Cardiac ventricle fibroblast (primary cell): Measurements from ENCODE around the gene CWC25. TPM values are rescaled to one million over a fixed set of nuclear protein-coding genes. Genes with fewer than 3 reads are reported as not detected.

Source experiments
- total RNA-seq: library from RNA; depleted of rRNA; stranded (reverse); fragments of >200 nt; gene quantifications from 2 replicates; pipeline ENCODE4 v1.2.3, GENCODE V29; 2015

The CWC25 gene
- total RNA-seq, result 7.5 and 7.6 TPM in 2 replicates

DNA sequence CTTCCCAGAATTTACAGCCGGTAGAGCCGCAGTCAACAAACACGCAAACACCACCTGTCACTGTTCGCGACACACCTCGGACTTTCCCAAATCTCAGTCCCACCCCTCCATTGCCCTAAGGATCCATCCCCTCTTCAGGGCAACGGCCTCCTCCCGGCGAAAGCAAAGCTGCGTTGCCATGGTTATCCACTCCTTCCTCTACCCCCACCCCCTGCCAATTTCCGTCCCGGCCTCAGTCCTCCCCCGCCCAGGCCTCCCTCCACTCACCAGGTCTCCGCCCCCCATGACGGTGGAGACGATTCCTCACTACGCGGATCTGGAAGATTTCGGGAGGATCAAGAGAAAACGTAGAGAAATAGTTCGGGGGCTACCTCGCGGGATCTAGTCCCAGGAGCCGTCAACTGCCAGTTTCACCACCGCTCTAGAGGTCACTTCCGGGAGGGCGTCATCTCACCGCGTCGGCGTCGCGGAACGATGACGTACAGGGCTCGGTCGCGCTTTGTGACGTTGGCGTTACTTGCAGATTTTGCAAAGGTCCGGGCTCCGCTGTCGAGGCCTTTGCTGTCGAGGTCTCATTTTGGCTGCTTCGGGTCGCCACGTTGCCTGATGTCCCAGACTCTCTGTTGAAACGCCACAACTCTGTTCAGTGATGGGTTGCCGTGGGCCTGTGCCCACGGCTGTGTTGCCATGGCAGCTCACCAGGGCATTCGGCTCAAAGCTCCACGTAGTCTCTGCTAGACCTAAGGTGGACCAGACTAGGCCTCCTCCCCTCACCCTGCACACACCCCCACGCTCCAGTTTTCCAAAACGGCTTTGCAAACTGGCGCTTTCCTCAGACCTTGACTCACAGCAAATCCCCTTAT is at the start of gene CWC25:
CWC25 (minus strand) TSS at position 423 of the 863 bp plus-strand sequence; CDS start at position 285, 138 bp downstream.

DNA sequence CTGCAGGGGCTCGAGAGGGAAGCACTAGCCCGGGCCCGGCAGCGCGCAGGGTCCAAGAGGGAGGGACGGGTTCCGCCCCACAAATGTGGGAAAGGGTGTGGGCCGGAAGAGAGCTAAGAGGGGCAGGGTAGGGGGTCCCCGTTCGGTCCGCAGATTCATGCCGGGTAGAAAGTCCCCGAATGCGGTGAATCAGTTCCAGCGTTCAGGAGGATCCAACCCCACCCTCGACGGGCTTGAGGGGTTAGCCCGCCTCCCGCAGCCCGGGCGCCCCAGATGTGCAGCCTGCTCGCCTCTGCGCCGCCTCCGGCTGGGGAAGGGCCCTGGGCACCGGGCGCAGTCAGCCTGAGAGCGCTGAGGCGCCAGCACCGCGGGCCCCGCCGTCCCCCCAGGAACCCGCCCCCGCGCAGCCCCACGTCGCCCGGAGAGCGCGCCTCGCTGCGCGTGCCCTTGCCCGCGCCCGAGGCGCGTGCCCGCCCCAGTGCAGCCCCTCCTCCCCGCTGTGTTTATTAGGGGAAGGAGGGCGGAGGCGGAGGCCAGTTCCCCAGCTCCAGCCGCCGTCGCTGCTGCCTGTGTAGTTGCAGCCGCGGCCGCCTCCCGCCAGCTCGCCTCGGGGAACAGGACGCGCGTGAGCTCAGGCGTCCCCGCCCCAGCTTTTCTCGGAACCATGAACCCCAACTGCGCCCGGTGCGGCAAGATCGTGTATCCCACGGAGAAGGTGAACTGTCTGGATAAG is 44.6 kb upstream of the CWC25 start, which contains the start of gene LASP1:
LASP1 (plus strand) TSS at position 533 of the 733 bp plus-strand sequence; CDS start at position 665, 132 bp downstream.

GRCh38 chr17:38853292-38854219 is 28.4 kb upstream of the CWC25 start, which contains the start of gene RPL23:
RPL23 (minus strand) TSS chr17:38853721; CDS start chr17:38853710, 11 bp downstream.

GRCh38 chr17:38799501-38800236 is 25.5 kb downstream of the CWC25 start, which contains the start of gene PIP4K2B:
PIP4K2B (minus strand) TSS chr17:38799556; CDS start chr17:38799424, 132 bp downstream.

GRCh38 chr17:38752308-38753070 is 72.6 kb downstream of the CWC25 start, which contains the start of gene PSMB3:
PSMB3 (plus strand) TSS chr17:38752741; CDS start chr17:38752827, 86 bp downstream.

Other genes starting within 250 kb of the CWC25 start
- under 0.01 and 0.06 TPM in 2 replicates for gene SRCIN1, start 219.4 kb downstream of the CWC25 start, total RNA-seq
- gene EPOP, start 150.4 kb downstream of the CWC25 start, total RNA-seq, result 4.4 and 4.5 TPM in 2 replicates
- 20.4 and 27.7 TPM in 2 replicates for gene MLLT6, start 120.0 kb downstream of the CWC25 start, total RNA-seq
- 5.5 and 7.7 TPM in 2 replicates for gene CISD3, start 95.0 kb downstream of the CWC25 start, total RNA-seq
- 11.7 and 12.4 TPM in 2 replicates for gene PCGF2, start 77.0 kb downstream of the CWC25 start, total RNA-seq
- 127 and 131 TPM in 2 replicates for gene PSMB3, start 72.6 kb downstream of the CWC25 start, total RNA-seq
- 28.2 and 48.9 TPM in 2 replicates for gene PIP4K2B, start 25.8 kb downstream of the CWC25 start, total RNA-seq
- 1,498 and 1,695 TPM in 2 replicates for gene RPL23, start 28.4 kb upstream of the CWC25 start, total RNA-seq
- gene LASP1, start 44.7 kb upstream of the CWC25 start, total RNA-seq, result 149 and 172 TPM in 2 replicates
- not detected in 2 replicates for gene FBXO47, start 142.1 kb upstream of the CWC25 start, total RNA-seq